Trophoblast cell (in vitro differentiated cells and primary cell): Measurements from ENCODE around the gene GNAI1.

Experiments used
- DNase-seq, 2 donors: peaks; one replicate each; pipeline ENCODE4 v3.0.0-alpha.2; 2016
- H2AFZ ChIP-seq: 2 replicates; pipeline ENCODE4 v1.6.1; 2013; ENCODE audit warnings: low read length, moderate library complexity, mild to moderate bottlenecking; ENCODE audit not compliant: insufficient read depth, poor library complexity
- H2AK5ac ChIP-seq: 2 replicates; pipeline ENCODE4 v1.6.1; 2013; ENCODE audit warnings: mild to moderate bottlenecking, low read length
- H2BK120ac ChIP-seq: 2 replicates; pipeline ENCODE4 v1.6.1; 2013; ENCODE audit warnings: low read length, mild to moderate bottlenecking, moderate library complexity; ENCODE audit not compliant: insufficient read depth, poor library complexity
- H2BK12ac ChIP-seq: 2 replicates; pipeline ENCODE4 v1.6.1; 2013; ENCODE audit warnings: mild to moderate bottlenecking, low read length, moderate library complexity
- H2BK5ac ChIP-seq: 2 replicates; pipeline ENCODE4 v1.6.1; 2013; ENCODE audit warnings: low read length, low read depth, moderate library complexity, mild to moderate bottlenecking; ENCODE audit not compliant: poor library complexity
- H3K14ac ChIP-seq: 2 replicates; pipeline ENCODE4 v1.6.1; 2013; ENCODE audit warnings: mild to moderate bottlenecking, low read length
- H3K18ac ChIP-seq: 2 replicates; pipeline ENCODE4 v1.6.1; 2013; ENCODE audit warnings: mild to moderate bottlenecking, low read length
- H3K23ac ChIP-seq: 2 replicates; pipeline ENCODE4 v1.6.1; 2013; ENCODE audit warnings: low read length
- H3K27ac ChIP-seq: 2 replicates; pipeline ENCODE4 v1.5.1; 2013; ENCODE audit warnings: low read depth, mild to moderate bottlenecking, inconsistent platforms, low read length, moderate library complexity
- H3K27me3 ChIP-seq: 2 replicates; pipeline ENCODE4 v1.6.1; 2013; ENCODE audit warnings: inconsistent platforms, mild to moderate bottlenecking, low read length, moderate library complexity; ENCODE audit not compliant: insufficient read depth
- H3K36me3 ChIP-seq, 2 experiments: 1 replicate in 1 of 2; 2 replicates in 1 of 2; pipeline ENCODE4 v1.6.1; 2013; ENCODE audit warnings: low read length in 2 of 2, mild to moderate bottlenecking in 2 of 2, moderate library complexity in 1 of 2; ENCODE audit not compliant: insufficient read depth in 2 of 2, control insufficient read depth in 1 of 2
- H3K4ac ChIP-seq: 2 replicates; pipeline ENCODE4 v1.6.1; 2013; ENCODE audit warnings: low read depth, mild to moderate bottlenecking, low read length, moderate library complexity
- H3K4me1 ChIP-seq, 2 experiments: 1 replicate in 1 of 2; 2 replicates in 1 of 2; pipeline ENCODE4 v1.6.1; 2013; ENCODE audit warnings: low read length in 2 of 2, mild to moderate bottlenecking in 2 of 2, moderate library complexity in 1 of 2; ENCODE audit not compliant: insufficient read depth in 2 of 2, control insufficient read depth in 1 of 2
- H3K4me2 ChIP-seq: 2 replicates; pipeline ENCODE4 v1.6.1; 2013; ENCODE audit warnings: inconsistent platforms, mild to moderate bottlenecking, low read length, moderate library complexity
- H3K4me3 ChIP-seq: 2 replicates; pipeline ENCODE4 v1.5.1; 2013; ENCODE audit warnings: mild to moderate bottlenecking, low read depth, low read length, inconsistent platforms
- H3K79me1 ChIP-seq: one replicate; pipeline ENCODE4 v1.6.1; 2013; ENCODE audit warnings: low read length
- H3K79me2 ChIP-seq: 2 replicates; pipeline ENCODE4 v1.6.1; 2013; ENCODE audit warnings: low read length, mild to moderate bottlenecking; ENCODE audit not compliant: control insufficient read depth, insufficient read depth, poor library complexity
- H3K9ac ChIP-seq: 2 replicates; pipeline ENCODE4 v1.6.1; 2013; ENCODE audit warnings: mild to moderate bottlenecking, low read length
- H3K9me3 ChIP-seq: 2 replicates; pipeline ENCODE4 v1.6.1; 2013; ENCODE audit warnings: low read depth, mild to moderate bottlenecking, control low read depth, inconsistent platforms, low read length; ENCODE audit not compliant: insufficient read depth
- H4K12ac ChIP-seq: 2 replicates; pipeline ENCODE4 v1.6.1; 2013; ENCODE audit warnings: low read depth, mild to moderate bottlenecking, low read length, moderate library complexity
- H4K8ac ChIP-seq: 2 replicates; pipeline ENCODE4 v1.6.1; 2013; ENCODE audit warnings: low read depth, mild to moderate bottlenecking, low read length, moderate library complexity
- H4K91ac ChIP-seq: one replicate; pipeline ENCODE4 v1.6.1; 2013; ENCODE audit warnings: low read depth, mild to moderate bottlenecking, low read length, moderate library complexity
- WGBS: extraction: QIAGEN DNeasy Blood & Tissue Kit; methylation state at CpG from one replicate; pipeline ENCODE4 v1.1.7; 2013; ENCODE audit warnings: missing lambda C conversion rate; ENCODE audit not compliant: insufficient read length, insufficient coverage; ENCODE audit errors: extremely low coverage; 5-methylcytosine and 5-hydroxymethylcytosine counted together

GNAI1 gene

GRCh38 chr7:80175744-80176143, 41.1 kb downstream of the GNAI1 start:
- no peaks in the 10 kb centered on the region for H3K79me2 ChIP-seq
- no peak overlapping the region for H2BK12ac ChIP-seq
- H3K4ac ChIP-seq, result no peak overlapping the region
- no peak for DNase-seq
- no peaks in the 10 kb centered on the region for H3K9me3 ChIP-seq
- no peak overlapping the region for H3K14ac ChIP-seq
- H2AFZ ChIP-seq, result no peak overlapping the region
- peaks cover 0 to 3% of the 10 kb centered on the region in 2 experiments for H3K4me1 ChIP-seq
- H3K79me1 ChIP-seq, result no peaks in the 10 kb centered on the region
- no peak overlapping the region for H3K27ac ChIP-seq
- no CpG with 5 or more reads among the region's 1 CpG for WGBS
- H3K4me3 ChIP-seq, result no peak overlapping the region
- H4K8ac ChIP-seq, result no peak overlapping the region
- no peak overlapping the region for H2BK5ac ChIP-seq
- H3K23ac ChIP-seq, result no peak overlapping the region
- H4K12ac ChIP-seq, result no peak overlapping the region
- H3K4me2 ChIP-seq, result no peak overlapping the region
- H3K27me3 ChIP-seq, result no peaks in the 10 kb centered on the region
- H4K91ac ChIP-seq, result no peak overlapping the region
- no peak overlapping the region for H2AK5ac ChIP-seq
- no peak overlapping the region for H2BK120ac ChIP-seq
- no peak overlapping the region for H3K18ac ChIP-seq
- no peak overlapping the region for H3K9ac ChIP-seq
- no peaks in the 10 kb centered on the region for H3K36me3 ChIP-seq

GRCh38 chr7:80181411-80181810, 46.8 kb downstream of the GNAI1 start:
- Histone ChIP-seq H3K9me3 (no peaks in the 10 kb centered on the region), H3K79me1 (no peaks in the 10 kb centered on the region), H3K27me3 (no peaks in the 10 kb centered on the region), H3K4me3 (no peak overlapping the region), H2BK12ac (no peak overlapping the region), H3K9ac (no peak overlapping the region), H3K18ac (no peak overlapping the region), H3K27ac (no peak overlapping the region), H3K23ac (no peak overlapping the region), H2AFZ (no peak overlapping the region), H3K36me3 (no peaks in the 10 kb centered on the region), H4K12ac (no peak overlapping the region), H4K91ac (no peak overlapping the region), H2BK120ac (no peak overlapping the region), H3K79me2 (no peaks in the 10 kb centered on the region), H2BK5ac (no peak overlapping the region), H2AK5ac (no peak overlapping the region), H3K4ac (no peak overlapping the region), H3K4me1 (peaks cover 0 to 6% of the 10 kb centered on the region in 2 experiments), H4K8ac (no peak overlapping the region), H3K4me2 (no peak overlapping the region), H3K14ac (no peak overlapping the region)
- WGBS, result no CpG with 5 or more reads among the region's 4 CpGs
- DNase-seq, result no peak

- Histone ChIP-seq H3K23ac (no peak overlapping the region), H3K18ac (no peak overlapping the region), H4K12ac (no peak overlapping the region), H2BK12ac (no peak overlapping the region), H3K14ac (no peak overlapping the region), H3K4me1 (peaks cover 0 to 6% of the 10 kb centered on the region in 2 experiments), H2AFZ (no peak overlapping the region), H3K27ac (no peak overlapping the region), H3K79me2 (no peaks in the 10 kb centered on the region), H3K27me3 (no peaks in the 10 kb centered on the region), H2BK5ac (no peak overlapping the region), H3K4me2 (no peak overlapping the region), H2AK5ac (no peak overlapping the region), H3K4me3 (no peak overlapping the region), H3K9ac (no peak overlapping the region), H2BK120ac (no peak overlapping the region), H4K91ac (no peak overlapping the region), H3K36me3 (no peaks in the 10 kb centered on the region), H3K4ac (no peak overlapping the region), H3K79me1 (no peaks in the 10 kb centered on the region), H4K8ac (no peak overlapping the region), H3K9me3 (no peaks in the 10 kb centered on the region)
- WGBS, result no CpG with 5 or more reads among the region's 3 CpGs
- DNase-seq, result no peak
Observed at GRCh38 chr7:80182630-80183276, 48.1 kb downstream of the GNAI1 start.

- no peak overlapping the region for H4K91ac ChIP-seq
- no peak overlapping the region for H3K4me3 ChIP-seq
- H3K27me3 ChIP-seq, result no peaks in the 10 kb centered on the region
Observed at GRCh38 chr7:80183351-80183750, 48.7 kb downstream of the GNAI1 start.

More at GRCh38 chr7:80183351-80183750, 48.7 kb downstream of the GNAI1 start:
- Histone ChIP-seq H2BK5ac (no peak overlapping the region), H2BK120ac (no peak overlapping the region), H3K14ac (no peak overlapping the region), H3K18ac (no peak overlapping the region), H3K9ac (no peak overlapping the region), H3K79me1 (no peaks in the 10 kb centered on the region), H3K4me1 (peaks cover 0 to 6% of the 10 kb centered on the region in 2 experiments), H3K4ac (no peak overlapping the region), H3K23ac (no peak overlapping the region), H2AFZ (no peak overlapping the region), H3K4me2 (no peak overlapping the region), H3K36me3 (no peaks in the 10 kb centered on the region), H4K8ac (no peak overlapping the region), H2BK12ac (no peak overlapping the region), H4K12ac (no peak overlapping the region), H3K27ac (no peak overlapping the region), H3K9me3 (no peaks in the 10 kb centered on the region), H2AK5ac (no peak overlapping the region), H3K79me2 (no peaks in the 10 kb centered on the region)
- no peak for DNase-seq
